ENCODE measurements around the gene IL16.

GRCh38 chr15:81256916-81257315 is 60.2 kb downstream of the IL16 start:
- TF ChIP-seq POLR2A (IDR thresholded peaks at IDR 0.05) (no peak), CTCF (IDR thresholded peaks at IDR 0.05) (no peak)
